Measurements from ENCODE around the gene JADE1.

- TF ChIP-seq POLR2A (IDR thresholded peaks at IDR 0.05; ENCODE audit: insufficient read depth in 1 of 2, low read depth in 2 of 2, low read length in 2 of 2) = no peak
- TF ChIP-seq FOXK2 (IDR thresholded peaks at IDR 0.05) = no peak
- no peak for TF ChIP-seq REL (CRISPR knock-in tag; conservative IDR thresholded peaks at IDR 0.05)
- TF ChIP-seq ZFYVE20 (CRISPR knock-in tag; IDR thresholded peaks at IDR 0.05; ENCODE audit: borderline replicate concordance, low read depth) = no peak
- TF ChIP-seq ZNF691 (CRISPR knock-in tag; IDR thresholded peaks at IDR 0.05; ENCODE audit: borderline replicate concordance, low read depth) = no peak
- no peak for TF ChIP-seq ZNF138 (CRISPR knock-in tag; IDR thresholded peaks at IDR 0.05; ENCODE audit: low read depth)
Observed at GRCh38 chr4:128848461-128848860, 39.0 kb downstream of the JADE1 start.
